Glomerular endothelial cell (primary cell): Measurements from ENCODE around the gene MYO5C. TPM values are rescaled to one million over a fixed set of nuclear protein-coding genes. Genes with fewer than 3 reads are reported as not detected.

Experiments used
- DNase-seq: peaks from one replicate; pipeline ENCODE4 v3.0.0-alpha.2; 2011; ENCODE audit warnings: low read depth, low spot score; ENCODE audit errors: extremely low read depth
- total RNA-seq: library from RNA; depleted of rRNA; stranded (reverse); fragments of >200 nt; gene quantifications from 2 replicates; pipeline ENCODE4 v1.2.3, GENCODE V29; 2015

The MYO5C gene
- total RNA-seq, 1 donor from 2014 or later: 33.4 TPM

GRCh38 chr15:52151353-52151752 lies 144.3 kb downstream of the MYO5C start:
- no peak for DNase-seq

DNA sequence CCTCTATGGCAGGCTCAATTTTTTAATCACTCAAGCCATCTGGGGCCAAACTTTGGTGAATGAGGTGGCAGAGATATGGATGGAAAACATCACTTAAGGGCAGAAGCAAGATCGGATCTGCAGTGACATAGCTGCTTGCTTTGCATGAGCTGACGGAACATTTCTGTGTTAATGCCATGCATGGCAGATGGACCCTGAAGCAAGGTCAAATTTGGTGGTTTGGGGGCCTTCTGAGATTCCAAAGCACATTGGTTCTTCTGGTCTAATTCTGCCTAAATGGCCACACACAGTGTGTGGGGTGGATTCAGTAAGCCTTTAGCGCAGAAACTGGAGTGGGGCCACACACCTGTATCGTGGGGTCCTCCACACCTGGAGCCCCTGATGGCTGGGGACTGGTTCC lies 144.7 kb downstream of the MYO5C start:
- no peak for DNase-seq

GRCh38 chr15:52150043-52150825 lies 145.4 kb downstream of the MYO5C start:
- no peak for DNase-seq

DNA sequence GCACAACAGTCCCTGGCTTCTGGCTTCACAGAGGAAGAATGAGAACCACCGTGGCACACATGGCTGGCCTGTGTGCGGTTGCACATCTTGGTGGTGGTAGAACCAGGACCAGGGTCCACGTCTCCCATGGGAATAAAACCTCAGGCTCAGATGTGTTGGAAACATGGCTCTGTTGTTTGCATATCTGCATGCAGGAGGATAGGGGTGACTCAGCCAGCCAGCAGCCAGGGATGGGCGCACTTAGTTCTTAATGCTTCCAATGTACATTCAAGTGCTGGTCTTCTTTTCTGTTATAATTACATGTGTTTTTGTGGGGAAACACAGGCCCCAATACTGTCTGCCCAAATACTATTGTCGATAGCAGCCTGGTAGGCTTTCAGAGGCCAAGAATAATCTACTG lies 147.2 kb downstream of the MYO5C start:
- DNase-seq: no peak

GRCh38 chr15:52146776-52147175 lies 148.8 kb downstream of the MYO5C start:
- no peak for DNase-seq

- DNase-seq: no peak
Observed at GRCh38 chr15:52146261-52146660, 149.3 kb downstream of the MYO5C start.

DNA sequence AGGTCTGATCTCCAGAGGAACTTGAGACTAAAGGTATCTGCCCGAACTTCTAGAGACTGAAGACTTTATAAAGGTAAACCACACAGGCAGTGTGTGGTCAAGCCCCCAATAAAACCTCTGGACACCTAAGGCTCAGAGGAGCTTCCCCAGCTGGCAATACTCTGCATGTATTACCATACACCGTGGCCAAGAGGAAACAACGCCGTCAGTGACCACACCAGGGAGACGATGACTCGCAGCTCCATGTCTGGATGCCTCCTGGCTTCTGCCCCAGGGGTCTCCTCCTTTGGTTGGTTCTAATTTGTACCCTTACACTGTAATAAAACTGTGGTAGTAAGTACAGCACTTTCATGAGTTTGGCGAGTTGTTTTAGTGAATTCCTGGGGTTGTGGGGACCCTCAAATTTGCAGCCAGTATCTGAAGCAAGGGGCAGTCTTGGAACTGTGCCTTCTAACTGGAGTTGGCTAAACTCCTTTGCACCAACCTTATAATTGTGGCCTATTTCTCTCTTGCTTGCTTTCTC lies 150.9 kb downstream of the MYO5C start:
- no peak for DNase-seq

DNA sequence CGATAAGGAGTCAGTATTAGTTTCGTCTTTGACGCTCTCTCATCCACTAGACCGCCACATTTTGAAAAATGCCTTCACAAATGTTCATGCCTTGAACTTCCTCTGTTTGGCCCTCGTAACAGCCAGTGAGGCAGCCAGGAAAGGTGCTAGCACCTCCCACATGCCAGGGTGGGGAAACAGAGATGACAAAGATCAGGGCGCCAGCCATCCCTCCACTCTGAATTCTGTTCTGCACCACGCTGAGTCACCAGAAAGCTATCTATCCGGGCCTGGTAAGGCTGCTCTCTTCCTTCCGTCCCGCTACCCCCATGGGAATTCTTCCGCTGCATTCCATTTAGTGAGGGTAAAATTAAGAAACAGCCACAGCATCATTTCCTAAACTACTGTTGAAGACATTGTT lies 151.7 kb downstream of the MYO5C start:
- peak; percentile 50 for DNase-seq

Other genes with a start within 250 kb of the MYO5C start
- not detected in 2 replicates for gene BCL2L10, start 183.0 kb downstream of the MYO5C start, total RNA-seq
- gene GNB5, start 104.4 kb downstream of the MYO5C start, total RNA-seq: 24.9 and 31.4 TPM in 2 replicates
- 50.9 and 70.9 TPM in 2 replicates for gene MYO5A, start 233.1 kb upstream of the MYO5C start, total RNA-seq